Lung (tissue), 12 donors: ENCODE results near the gene ARL5A. TPM values are rescaled to one million over a fixed set of nuclear protein-coding genes. Genes with fewer than 3 reads are reported as not detected.
"Not testable (repeated sequence)": the region's sequence is repeated elsewhere in the genome, so short reads cannot be mapped to it uniquely, and the experiment has no call there.

Experiments
- ATAC-seq: fragments of 200-7000 bp; cut with Tn5 transposase; one replicate; pipeline ENCODE4 v1.9.1; 2020; ENCODE audit warnings: moderate number of reproducible peaks; ENCODE audit not compliant: insufficient read depth, low FRiP score
- DNase-seq, 3 donors: peaks; one replicate each; pipeline ENCODE4 v3.0.0-alpha.2; 2013 to 2017
- H3K27ac ChIP-seq, 2 donors: one replicate each; pipeline ENCODE4 v1.5.1; 2013; ENCODE audit warnings: mild to moderate bottlenecking in 2 of 2, moderate library complexity in 2 of 2, control low read depth in 1 of 2, inconsistent platforms in 1 of 2, low read depth in 1 of 2, low read length in 1 of 2
- H3K27me3 ChIP-seq, 3 donors: one replicate each; pipeline ENCODE4 v1.5.1; 2013; ENCODE audit warnings: low read length in 2 of 3; ENCODE audit not compliant: control insufficient read depth in 3 of 3, insufficient read depth in 3 of 3
- H3K36me3 ChIP-seq, 4 donors: one replicate each; pipeline ENCODE4 v1.5.1; 2013; ENCODE audit warnings: low read length in 4 of 4, mild to moderate bottlenecking in 1 of 4, moderate library complexity in 1 of 4; ENCODE audit not compliant: control insufficient read depth in 4 of 4, insufficient read depth in 4 of 4
- H3K4me1 ChIP-seq, 5 donors: one replicate each; pipeline ENCODE4 v1.5.1; 2013; ENCODE audit warnings: low read length in 5 of 5, mild to moderate bottlenecking in 2 of 5, moderate library complexity in 1 of 5; ENCODE audit not compliant: control insufficient read depth in 5 of 5, insufficient read depth in 5 of 5
- H3K4me3 ChIP-seq: one replicate; pipeline ENCODE4 v1.5.1; 2013; ENCODE audit warnings: mild to moderate bottlenecking, control low read depth, moderate library complexity
- H3K9ac ChIP-seq, 2 donors: one replicate each; pipeline ENCODE4 v1.5.1; 2013; ENCODE audit warnings: low read length in 2 of 2, control low read depth in 1 of 2; ENCODE audit not compliant: insufficient read depth in 1 of 2
- H3K9me3 ChIP-seq, 4 donors: one replicate each; pipeline ENCODE4 v1.5.1; 2013; ENCODE audit warnings: low read length in 3 of 4, mild to moderate bottlenecking in 1 of 4, moderate library complexity in 1 of 4; ENCODE audit not compliant: control insufficient read depth in 4 of 4, insufficient read depth in 3 of 4
- WGBS, 2 donors: extraction: QIAGEN DNeasy Blood & Tissue Kit; methylation state at CpG; one replicate each; pipeline ENCODE4 v1.1.7; 2013; 5-methylcytosine and 5-hydroxymethylcytosine counted together
- polyA plus RNA-seq, 2 donors: library from polyadenylated mRNA; stranded (reverse); fragments of 200-250 nt; gene quantifications; one replicate each; pipeline ENCODE4 v1.2.1, GENCODE V29; 2013
- total RNA-seq, 2 donors: library from RNA; depleted of rRNA in 1 of 2; stranded (reverse); fragments of >200 nt in 1 of 2; gene quantifications; one replicate each; pipeline ENCODE4 v1.2.1, GENCODE V29; 2014 to 2021
- TF ChIP-seq, protein P1 (sequence below): IDR thresholded peaks from 2 replicates; pipeline ENCODE4 v1.5.1; 2012; ENCODE audit warnings: mild to moderate bottlenecking; ENCODE audit errors: control extremely low read depth, extremely low read depth
- donor health status: control.
- donor health status: control.
- donor health status: Bipolar disorder and iron deficiency.
- donor health status: healthy.
- donor health status: DM: yes; HTN: yes; CAD: no.

ARL5A gene
- total and polyA plus RNA-seq, 4 donors, result 11.3 to 107 (median 34.0) TPM

DNA sequence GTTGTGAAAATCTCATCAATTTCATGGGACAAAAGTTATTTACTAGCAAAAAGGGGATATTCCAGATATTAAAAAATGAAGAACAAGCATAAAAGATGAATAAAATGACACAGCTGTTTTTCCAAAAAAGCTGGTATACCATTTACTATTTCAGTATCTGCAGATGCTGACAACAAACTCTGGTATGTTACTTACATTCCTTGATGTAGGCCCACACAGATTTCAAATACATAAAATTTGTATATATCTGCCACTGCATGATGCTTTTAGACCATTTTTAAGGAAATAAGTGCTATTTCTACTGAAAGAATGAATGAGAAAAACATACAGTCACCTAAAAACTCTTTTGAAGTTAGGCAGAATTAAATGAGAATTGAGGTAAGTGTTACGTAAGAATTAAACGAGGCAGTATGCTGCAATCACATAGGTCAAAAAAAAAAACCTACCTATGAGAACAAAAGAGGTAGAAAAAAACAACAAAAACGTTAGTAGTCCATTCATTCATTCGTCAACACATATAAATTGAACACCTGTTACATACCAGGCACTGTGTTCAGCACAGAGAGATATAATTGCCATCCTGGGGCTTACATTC is 32.5 kb downstream of the ARL5A start:
- WGBS, 2 donors, result 72 to 74% methylated on average over 4 of the region's 4 CpGs
- peaks cover 0 to 4% (median 3%) of the 10 kb centered on the region in 4 donors for H3K36me3 ChIP-seq

DNA sequence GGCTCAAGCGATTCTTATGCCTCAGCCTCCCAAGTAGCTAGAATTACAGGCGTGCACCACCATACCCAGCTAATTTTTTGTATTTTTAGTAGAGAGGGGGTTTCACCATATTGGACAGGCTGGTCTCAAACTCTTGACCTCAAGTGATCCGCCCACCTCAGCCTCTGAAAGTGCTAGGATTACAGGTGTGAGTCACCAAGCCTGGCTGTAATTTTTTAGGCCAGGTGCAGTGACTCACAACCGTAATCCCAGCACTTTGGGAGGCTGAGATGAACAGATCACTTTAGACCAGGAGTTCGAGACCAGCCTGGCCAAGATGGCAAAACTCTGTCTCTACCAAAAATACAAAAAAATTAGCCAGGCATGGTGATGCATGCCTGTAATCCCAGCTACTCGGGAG is 33.8 kb downstream of the ARL5A start:
- not testable (repeated sequence) for DNase-seq, H3K9ac ChIP-seq, H3K4me1 ChIP-seq, ATAC-seq, H3K36me3 ChIP-seq, H3K27ac ChIP-seq, H3K4me3 ChIP-seq, H3K27me3 ChIP-seq, H3K9me3 ChIP-seq
- 97 to 98% methylated on average over 6 of the region's 6 CpGs for WGBS, 2 donors

More for the DNA sequence above, 32.5 kb downstream of the ARL5A start:
- Histone ChIP-seq H3K4me3 (no peak overlapping the region), H3K4me1 (peaks cover 0 to 2% (median 0%) of the 10 kb centered on the region in 5 donors), H3K27ac (no peak overlapping the region), H3K9me3 (no peaks in the 10 kb centered on the region), H3K9ac (no peak overlapping the region), H3K27me3 (no peaks in the 10 kb centered on the region)
- TF ChIP-seq, protein P1, sequence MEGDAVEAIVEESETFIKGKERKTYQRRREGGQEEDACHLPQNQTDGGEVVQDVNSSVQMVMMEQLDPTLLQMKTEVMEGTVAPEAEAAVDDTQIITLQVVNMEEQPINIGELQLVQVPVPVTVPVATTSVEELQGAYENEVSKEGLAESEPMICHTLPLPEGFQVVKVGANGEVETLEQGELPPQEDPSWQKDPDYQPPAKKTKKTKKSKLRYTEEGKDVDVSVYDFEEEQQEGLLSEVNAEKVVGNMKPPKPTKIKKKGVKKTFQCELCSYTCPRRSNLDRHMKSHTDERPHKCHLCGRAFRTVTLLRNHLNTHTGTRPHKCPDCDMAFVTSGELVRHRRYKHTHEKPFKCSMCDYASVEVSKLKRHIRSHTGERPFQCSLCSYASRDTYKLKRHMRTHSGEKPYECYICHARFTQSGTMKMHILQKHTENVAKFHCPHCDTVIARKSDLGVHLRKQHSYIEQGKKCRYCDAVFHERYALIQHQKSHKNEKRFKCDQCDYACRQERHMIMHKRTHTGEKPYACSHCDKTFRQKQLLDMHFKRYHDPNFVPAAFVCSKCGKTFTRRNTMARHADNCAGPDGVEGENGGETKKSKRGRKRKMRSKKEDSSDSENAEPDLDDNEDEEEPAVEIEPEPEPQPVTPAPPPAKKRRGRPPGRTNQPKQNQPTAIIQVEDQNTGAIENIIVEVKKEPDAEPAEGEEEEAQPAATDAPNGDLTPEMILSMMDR, result no peak
- ATAC-seq (no peak), DNase-seq (no peak)

DNA sequence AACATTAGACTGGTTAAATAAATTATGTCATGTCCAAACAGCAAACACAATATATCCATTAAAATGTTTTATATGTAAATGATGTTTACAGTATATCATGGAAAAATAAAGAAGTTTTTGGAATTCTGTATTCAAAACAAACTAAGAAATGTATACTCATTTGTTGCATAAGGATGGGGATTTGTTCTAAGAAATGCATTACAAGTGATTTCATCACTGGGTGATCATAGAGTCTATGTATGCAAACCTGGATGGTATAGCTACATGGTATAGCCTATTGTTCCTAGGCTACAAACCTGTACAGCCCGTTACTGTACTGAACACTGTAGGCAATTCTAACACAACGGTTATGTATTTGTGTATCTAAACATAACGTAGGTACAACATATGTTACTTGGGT is 35.1 kb downstream of the ARL5A start:
- Histone ChIP-seq H3K36me3 (peaks cover 0 to 4% (median 3%) of the 10 kb centered on the region in 4 donors), H3K9ac (no peak overlapping the region), H3K9me3 (no peaks in the 10 kb centered on the region), H3K4me1 (no peaks in the 10 kb centered on the region), H3K27ac (no peak overlapping the region), H3K27me3 (no peaks in the 10 kb centered on the region), H3K4me3 (no peak overlapping the region)
- TF ChIP-seq, protein P1, result no peak
- 94 to 97% methylated on average over 3 of the region's 3 CpGs for WGBS, 2 donors
- no peak for ATAC-seq
- DNase-seq, result no peak

DNA sequence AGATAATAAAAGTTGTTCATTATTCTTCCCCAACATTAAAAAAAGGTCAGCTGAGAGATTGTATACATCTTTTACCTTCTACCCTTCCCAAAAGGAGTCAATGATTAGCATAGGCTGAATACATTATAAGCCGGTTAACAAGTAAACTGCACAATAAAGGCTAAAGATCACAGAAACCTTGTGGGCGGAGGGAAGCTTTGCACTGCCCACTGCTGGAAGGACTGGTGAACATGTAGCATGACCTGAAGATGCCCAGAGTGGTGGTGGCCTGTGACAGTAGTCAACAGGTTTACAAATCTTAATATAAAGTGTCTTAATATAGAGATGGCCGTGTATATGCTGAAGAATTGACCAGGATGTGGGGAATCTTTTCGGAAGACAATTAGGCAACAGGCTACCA is 35.6 kb downstream of the ARL5A start:
- no peak overlapping the region for H3K4me3 ChIP-seq
- no peak for DNase-seq
- WGBS, 2 donors, result 95 to 98% methylated on average over 4 of the region's 4 CpGs
- no peaks in the 10 kb centered on the region for H3K9me3 ChIP-seq
- no peak for ATAC-seq
- H3K36me3 ChIP-seq, result peaks cover 0 to 7% (median 3%) of the 10 kb centered on the region in 4 donors
- H3K27ac ChIP-seq, result no peak overlapping the region
- no peaks in the 10 kb centered on the region for H3K4me1 ChIP-seq
- H3K9ac ChIP-seq, result no peak overlapping the region
- TF ChIP-seq, protein P1, result no peak
- no peaks in the 10 kb centered on the region for H3K27me3 ChIP-seq
